ENCODE results near the gene MYO1E.
"Not testable (repeated sequence)": the region's sequence is repeated elsewhere in the genome, so short reads cannot be mapped to it uniquely, and the experiment has no call there.

MYO1E gene

DNA sequence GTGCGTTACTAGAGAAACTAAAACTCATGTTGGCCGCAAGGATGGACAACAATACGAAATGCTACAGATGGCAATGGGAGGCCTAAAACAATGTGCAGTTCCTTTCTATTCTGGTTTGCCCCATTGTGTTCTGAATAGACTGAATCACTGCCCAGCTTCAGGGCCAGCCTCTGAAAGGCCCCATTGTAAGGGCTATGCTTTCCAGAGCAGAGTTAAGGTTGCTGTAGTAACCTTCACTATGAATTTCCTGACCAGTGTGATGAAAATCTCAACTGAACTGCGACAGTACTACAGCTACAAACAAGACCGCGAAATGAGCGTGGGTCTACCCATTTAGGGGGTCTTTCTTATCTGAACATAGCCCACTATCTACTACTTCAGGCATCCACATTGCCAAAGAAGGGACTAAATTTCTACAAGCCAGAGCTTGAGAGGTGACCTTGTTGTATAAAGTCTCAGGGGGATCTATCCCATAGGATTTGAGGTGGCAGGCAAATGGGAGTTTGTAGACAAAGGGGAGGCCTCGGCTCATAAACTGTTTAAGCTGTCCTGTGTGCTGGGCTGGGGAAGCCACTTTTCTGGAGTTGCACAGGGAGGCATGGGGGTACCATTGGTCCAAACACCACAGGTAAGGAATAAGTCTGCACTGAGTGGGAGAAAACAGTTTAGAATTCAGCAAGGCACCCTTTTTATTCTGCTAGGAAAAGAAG is 80.1 kb downstream of the MYO1E start:
- no peak for DNase-seq (ENCODE audit: low read depth in 2 of 2)

DNA sequence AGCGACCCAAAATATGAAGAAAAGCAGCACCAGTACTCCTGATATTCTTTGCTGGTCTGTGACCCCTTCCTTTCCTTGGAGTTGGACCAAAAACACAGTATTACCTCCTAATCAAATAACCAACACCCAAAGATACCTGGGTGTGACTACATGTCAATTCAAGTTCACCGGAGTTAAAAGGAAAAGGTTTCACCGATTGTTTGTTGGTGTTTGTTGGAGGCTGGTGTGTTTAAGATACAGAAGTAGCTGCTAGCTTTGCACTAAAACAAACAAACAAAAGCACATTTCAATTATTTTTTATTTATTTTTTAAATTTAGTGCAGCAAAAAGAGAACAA is 81.5 kb downstream of the MYO1E start:
- no peak for DNase-seq (ENCODE audit: low read depth in 2 of 2)

GRCh38 chr15:59290295-59291212 is 82.1 kb downstream of the MYO1E start:
- no peak for DNase-seq (ENCODE audit: low read depth in 2 of 2)

DNA sequence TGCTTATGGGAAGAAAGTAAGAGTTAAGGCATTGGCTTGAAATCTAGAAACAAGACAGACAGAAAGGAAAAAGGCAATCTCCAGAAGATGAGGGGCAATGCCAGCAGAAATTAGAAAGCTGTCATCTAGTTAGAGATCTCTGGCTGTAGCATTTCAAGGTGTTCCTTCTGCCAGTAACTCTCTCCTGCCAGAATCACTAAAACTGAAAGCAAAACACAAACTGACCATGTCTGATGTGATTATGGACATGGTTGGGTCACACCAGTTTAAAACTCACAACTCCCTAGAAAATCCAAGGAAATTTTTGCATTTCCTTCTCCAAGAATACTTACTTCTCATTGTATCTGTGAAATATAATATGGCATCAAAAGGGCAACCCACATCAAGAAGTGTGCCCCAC is 83.1 kb downstream of the MYO1E start:
- DNase-seq (ENCODE audit: low read depth in 2 of 2): no peak

DNA sequence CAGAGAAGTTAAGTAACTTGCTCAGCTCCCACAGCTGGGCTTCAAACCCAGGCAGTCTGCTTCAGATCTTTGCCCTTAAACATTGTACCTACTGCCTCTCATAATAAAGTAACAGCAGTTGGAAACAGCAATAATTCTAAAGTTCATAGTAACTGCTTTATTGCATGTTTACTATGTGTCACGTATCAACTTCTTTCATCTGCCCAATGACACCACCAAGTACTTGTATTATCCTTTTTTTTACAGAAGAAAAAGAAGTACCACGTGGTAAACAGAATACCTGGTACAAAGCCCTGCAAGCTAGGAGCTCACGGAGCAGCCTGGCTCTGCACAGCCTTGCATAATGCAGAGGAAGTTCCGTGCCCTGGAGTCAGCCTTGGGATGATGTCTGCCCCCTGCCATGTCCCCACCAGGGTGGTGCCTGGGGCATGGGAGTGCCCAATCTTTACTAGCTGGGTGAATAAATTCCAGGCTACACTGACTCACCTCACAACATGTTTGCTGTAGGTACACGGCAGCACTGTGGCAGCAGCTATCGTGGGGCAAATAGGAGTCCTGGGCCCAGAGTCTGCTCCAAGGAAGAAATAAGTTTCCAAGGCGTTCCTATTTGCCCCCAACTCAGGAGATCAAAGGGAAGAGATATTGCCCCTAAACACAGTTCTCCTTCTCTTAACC is 88.8 kb downstream of the MYO1E start:
- DNase-seq (ENCODE audit: low read depth in 2 of 2): no peak

DNA sequence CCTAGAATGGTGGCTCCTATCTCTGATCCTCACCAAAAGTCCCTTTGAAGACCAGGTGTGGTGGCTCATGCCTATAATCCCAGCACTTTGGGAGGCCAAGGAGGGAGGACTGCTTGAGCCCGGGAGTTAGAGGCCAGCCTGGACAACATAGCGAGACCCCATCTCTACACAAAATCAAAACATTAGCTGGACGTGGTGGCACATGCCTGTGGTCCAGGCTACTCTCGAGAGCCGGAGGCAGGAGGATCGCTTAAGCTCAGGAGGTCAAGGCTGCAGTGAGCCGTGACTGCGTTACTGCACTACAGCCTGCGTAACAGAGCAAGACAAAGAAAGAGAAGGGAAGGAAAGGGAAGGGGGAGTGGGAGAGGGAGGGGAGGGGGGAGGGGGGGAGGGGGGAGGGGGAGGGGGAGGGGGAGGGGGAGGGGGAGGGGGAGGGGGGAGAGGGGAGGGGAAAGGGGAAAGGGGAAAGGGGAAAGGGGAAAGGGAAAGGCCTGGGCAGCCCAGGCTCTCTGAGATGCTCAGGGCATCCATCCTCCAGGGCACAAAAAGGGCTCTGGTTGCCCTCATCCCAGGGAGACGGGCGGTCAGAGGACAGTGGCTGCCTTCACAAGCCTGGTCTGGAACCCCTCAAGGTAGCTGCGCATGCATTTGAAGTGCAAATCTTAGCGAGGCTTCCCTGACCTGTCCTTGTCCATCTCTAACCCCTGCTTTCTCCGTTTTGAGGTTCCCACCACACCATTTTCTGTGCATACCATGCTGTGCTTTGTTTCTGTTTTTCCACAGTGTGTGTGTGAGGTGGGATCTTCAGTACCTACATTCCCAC is 89.9 kb downstream of the MYO1E start:
- DNase-seq (ENCODE audit: low read depth in 2 of 2): no peak

GRCh38 chr15:59281699-59282098 is 91.0 kb downstream of the MYO1E start:
- no peak for DNase-seq (ENCODE audit: low read depth in 2 of 2)

- DNase-seq (ENCODE audit: low read depth in 2 of 2): no peak
Observed at GRCh38 chr15:59280855-59281254, 91.8 kb downstream of the MYO1E start.

GRCh38 chr15:59280292-59280691 is 92.4 kb downstream of the MYO1E start:
- not testable (repeated sequence) for DNase-seq (ENCODE audit: low read depth in 2 of 2)

- no peak for DNase-seq (ENCODE audit: low read depth in 2 of 2)
Observed at GRCh38 chr15:59279023-59279422, 93.6 kb downstream of the MYO1E start.

DNA sequence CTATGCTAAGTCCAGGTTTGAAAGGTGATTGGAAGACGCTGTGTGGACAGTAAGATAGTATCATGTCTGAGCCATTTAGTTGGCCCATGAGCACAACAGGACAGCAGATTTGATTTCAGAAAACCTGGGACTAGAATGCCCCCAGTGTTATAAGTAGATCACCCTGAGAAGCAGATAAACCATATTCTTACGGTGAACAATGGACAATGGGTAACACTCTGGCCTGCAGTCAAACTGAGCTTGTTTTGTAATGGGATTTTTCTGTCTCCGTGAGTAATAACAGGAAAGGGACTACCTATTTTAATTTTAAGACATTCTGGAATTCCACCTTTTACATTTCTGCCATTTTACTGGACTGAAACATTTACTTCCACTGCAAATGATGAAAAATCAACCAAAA is 94.6 kb downstream of the MYO1E start:
- DNase-seq (ENCODE audit: low read depth in 2 of 2): no peak

- no peak for DNase-seq (ENCODE audit: low read depth in 2 of 2)
Observed at GRCh38 chr15:59276225-59277178, 96.2 kb downstream of the MYO1E start.

GRCh38 chr15:59274126-59274970 is 98.3 kb downstream of the MYO1E start:
- DNase-seq (ENCODE audit: low read depth in 2 of 2): no peak

GRCh38 chr15:59273234-59273633 is 99.4 kb downstream of the MYO1E start:
- no peak for DNase-seq (ENCODE audit: low read depth in 2 of 2)

DNA sequence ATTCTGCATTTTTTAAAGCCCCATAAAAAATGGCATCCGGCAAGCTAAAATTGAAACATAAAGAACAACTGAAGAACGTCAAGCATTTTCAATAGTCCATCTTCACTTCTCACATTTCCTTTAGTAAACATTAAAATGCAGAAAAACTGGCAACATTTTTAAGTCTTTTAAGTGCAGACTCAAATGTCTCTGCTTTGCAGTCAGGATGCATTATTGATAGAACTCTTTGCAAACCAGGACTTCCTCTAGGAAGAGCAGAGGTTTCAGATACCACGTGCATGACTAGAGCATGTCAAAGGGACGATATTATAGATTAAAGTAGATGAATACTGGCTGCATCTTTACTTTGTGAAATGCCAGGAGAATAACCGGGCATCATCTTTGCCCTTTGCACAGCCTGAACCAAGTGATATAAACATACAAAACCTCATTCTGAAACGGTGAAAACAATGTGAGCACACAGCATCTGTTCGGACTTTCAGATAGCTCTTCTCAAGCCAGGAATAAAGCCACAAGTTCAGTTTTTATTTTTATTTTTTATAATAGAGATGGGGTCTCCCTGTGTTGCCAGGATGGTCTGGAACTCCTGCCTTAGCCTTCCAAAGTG is 101.0 kb downstream of the MYO1E start:
- DNase-seq (ENCODE audit: low read depth in 2 of 2): no peak

GRCh38 chr15:59268852-59269407 is 103.7 kb downstream of the MYO1E start:
- DNase-seq (ENCODE audit: low read depth in 2 of 2): no peak

- no peak for DNase-seq (ENCODE audit: low read depth in 2 of 2)
Observed at GRCh38 chr15:59268168-59268851, 104.4 kb downstream of the MYO1E start.

- DNase-seq (ENCODE audit: low read depth in 2 of 2): no peak
Observed at GRCh38 chr15:59266028-59266427, 106.6 kb downstream of the MYO1E start.

Measured in stimulated activated CD8-positive, alpha-beta memory T cell treated with anti-CD3 and anti-CD28 coated beads, Interleukin-7, amount 100 ng/mL, for 4 hours (primary cell).